Thyroid gland (tissue), 4 donors: ENCODE data around the gene UBA3.

Experiments
- CTCF ChIP-seq, 6 experiments: fragments of 200-600 bp in 3 of 6; fragments of 450-650 bp in 3 of 6; sonication (generic) in 3 of 6; IDR thresholded peaks; one replicate each; pipeline ENCODE4 v1.5.1; 2016 to 2019; ENCODE audit warnings: antibody characterized with exemption in 6 of 6, mild to moderate bottlenecking in 2 of 6, inconsistent platforms in 1 of 6, moderate library complexity in 1 of 6
- POLR2A ChIP-seq, 2 donors: fragments of 450-650 bp; IDR thresholded peaks; one replicate each; pipeline ENCODE4 v1.6.1; 2017; ENCODE audit warnings: antibody characterized with exemption in 2 of 2, mild to moderate bottlenecking in 2 of 2, moderate library complexity in 1 of 2

GRCh38 chr3:69116897-69117296 is 36.7 kb upstream of the UBA3 start:
- no peak for TF ChIP-seq POLR2A (IDR thresholded peaks at IDR 0.05)
- TF ChIP-seq CTCF (IDR thresholded peaks at IDR 0.05), result no peak
